ENCODE measurements around the gene RNF152.

DNA sequence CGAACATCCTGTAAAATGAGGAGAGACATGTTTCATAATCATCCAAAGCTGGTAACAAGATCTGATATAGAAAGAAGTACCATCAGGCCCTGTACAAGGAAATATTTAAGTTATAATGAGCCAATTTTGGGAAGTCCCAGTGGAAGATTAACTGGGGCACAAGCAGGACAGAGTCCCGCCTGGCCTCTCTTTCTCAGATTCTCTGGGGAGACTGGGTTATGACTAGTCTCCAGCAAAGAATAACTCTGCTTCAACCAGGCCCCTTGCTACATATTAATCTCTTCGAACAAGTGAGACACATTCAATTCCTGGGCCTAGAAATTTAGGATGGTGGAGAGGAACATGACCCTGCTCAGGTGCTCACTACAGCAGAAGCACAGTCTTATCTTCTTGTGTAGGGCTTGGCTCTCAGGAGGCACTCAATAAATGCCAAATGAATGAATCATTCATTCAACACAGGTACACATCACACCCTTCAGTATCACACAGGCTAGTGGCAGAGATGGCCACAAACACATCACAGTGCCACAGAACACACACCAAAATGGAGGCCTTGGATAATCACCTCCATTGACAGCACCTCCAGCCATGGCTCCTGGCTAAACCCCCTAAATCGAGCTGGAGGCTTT is 46.4 kb upstream of the RNF152 start:
- TF ChIP-seq, protein P1, sequence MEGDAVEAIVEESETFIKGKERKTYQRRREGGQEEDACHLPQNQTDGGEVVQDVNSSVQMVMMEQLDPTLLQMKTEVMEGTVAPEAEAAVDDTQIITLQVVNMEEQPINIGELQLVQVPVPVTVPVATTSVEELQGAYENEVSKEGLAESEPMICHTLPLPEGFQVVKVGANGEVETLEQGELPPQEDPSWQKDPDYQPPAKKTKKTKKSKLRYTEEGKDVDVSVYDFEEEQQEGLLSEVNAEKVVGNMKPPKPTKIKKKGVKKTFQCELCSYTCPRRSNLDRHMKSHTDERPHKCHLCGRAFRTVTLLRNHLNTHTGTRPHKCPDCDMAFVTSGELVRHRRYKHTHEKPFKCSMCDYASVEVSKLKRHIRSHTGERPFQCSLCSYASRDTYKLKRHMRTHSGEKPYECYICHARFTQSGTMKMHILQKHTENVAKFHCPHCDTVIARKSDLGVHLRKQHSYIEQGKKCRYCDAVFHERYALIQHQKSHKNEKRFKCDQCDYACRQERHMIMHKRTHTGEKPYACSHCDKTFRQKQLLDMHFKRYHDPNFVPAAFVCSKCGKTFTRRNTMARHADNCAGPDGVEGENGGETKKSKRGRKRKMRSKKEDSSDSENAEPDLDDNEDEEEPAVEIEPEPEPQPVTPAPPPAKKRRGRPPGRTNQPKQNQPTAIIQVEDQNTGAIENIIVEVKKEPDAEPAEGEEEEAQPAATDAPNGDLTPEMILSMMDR (IDR thresholded peaks at IDR 0.05) = no peak
- TF ChIP-seq POLR2A (IDR thresholded peaks at IDR 0.05) (no peak), EP300 (IDR thresholded peaks at IDR 0.05) (no peak)
